ENCODE data around the gene CNKSR3.

GRCh38 chr6:154434662-154435061 lies 75.8 kb downstream of the CNKSR3 start:
- TF ChIP-seq CTCF (IDR thresholded peaks at IDR 0.05): no peak
- TF ChIP-seq EZH2 (IDR thresholded peaks at IDR 0.05): no peak
- no peak for TF ChIP-seq EZH2phosphoT487 (IDR thresholded peaks at IDR 0.05)
